SK-N-SH (cell line): ENCODE measurements around the gene COL26A1.
"Not testable (repeated sequence)": the region's sequence is repeated elsewhere in the genome, so short reads cannot be mapped to it uniquely, and the experiment has no call there.

Experiments used
- CTCF ChIP-seq: fragments of 200-600 bp; sonication (generic); IDR thresholded peaks from 2 replicates; pipeline ENCODE4 v1.6.1; 2017; ENCODE audit warnings: antibody characterized with exemption, mild to moderate bottlenecking, moderate library complexity
- ELF1 ChIP-seq: IDR thresholded peaks from 2 replicates; pipeline ENCODE4 v1.4.0; 2012
- EP300 ChIP-seq, 2 experiments: IDR thresholded peaks; 2 replicates each; pipeline versions ENCODE4 v1.4.0 to v1.6.1; 2012; ENCODE audit warnings: borderline replicate concordance in 1 of 2, low read depth in 1 of 2, low read length in 1 of 2
- EZH2phosphoT487 ChIP-seq: fragments of 200-600 bp; sonication (generic); IDR thresholded peaks from 2 replicates; pipeline ENCODE4 v1.6.1; 2017; ENCODE audit warnings: low read depth, mixed run types, mild to moderate bottlenecking, antibody characterized with exemption, moderate library complexity, borderline replicate concordance
- IRF3 ChIP-seq: fragments of 150-350 bp; IDR thresholded peaks from 2 replicates; pipeline ENCODE4 v1.6.1; 2016; ENCODE audit warnings: mild to moderate bottlenecking, low read depth, low read length
- JUND ChIP-seq: IDR thresholded peaks from 2 replicates; pipeline ENCODE4 v1.4.0; 2012
- MAX ChIP-seq: IDR thresholded peaks from 2 replicates; pipeline ENCODE4 v1.4.0; 2012; ENCODE audit warnings: low read depth
- POLR2AphosphoS5 ChIP-seq: IDR thresholded peaks from 2 replicates; pipeline ENCODE4 v1.6.1; 2012; ENCODE audit warnings: low read depth, low read length
- RAD21 ChIP-seq: IDR thresholded peaks from 2 replicates; pipeline ENCODE4 v1.6.1; 2012; ENCODE audit warnings: mild to moderate bottlenecking, low read length
- REST ChIP-seq: IDR thresholded peaks from 2 replicates; pipeline ENCODE4 v1.6.1; 2012; ENCODE audit warnings: mild to moderate bottlenecking, low read depth, low read length, moderate library complexity
- RFX5 ChIP-seq: IDR thresholded peaks from 2 replicates; pipeline ENCODE4 v1.6.1; 2012; ENCODE audit warnings: mild to moderate bottlenecking, improper control_type of control experiment, low read length
- TAF1 ChIP-seq: IDR thresholded peaks from 2 replicates; pipeline ENCODE4 v1.6.1; 2012; ENCODE audit warnings: low read depth, mild to moderate bottlenecking, low read length, moderate library complexity, borderline replicate concordance
- TEAD4 ChIP-seq: IDR thresholded peaks from 2 replicates; pipeline ENCODE4 v1.4.0; 2012; ENCODE audit warnings: mild to moderate bottlenecking, borderline replicate concordance; ENCODE audit not compliant: insufficient read depth
- USF2 ChIP-seq: fragments of 150-350 bp; IDR thresholded peaks from 2 replicates; pipeline ENCODE4 v1.6.1; 2017; ENCODE audit warnings: antibody characterized with exemption, low read length, low read depth, borderline replicate concordance

GRCh38 chr7:101434155-101434554 lies 71.5 kb downstream of the COL26A1 start:
- not testable (repeated sequence) for TF ChIP-seq CTCF; POLR2AphosphoS5; MAX; ELF1; EZH2phosphoT487; JUND; RAD21; REST; RFX5; USF2; TAF1; EP300 (IDR thresholded peaks at IDR 0.05; ENCODE audit: borderline replicate concordance in 1 of 2, low read depth in 1 of 2, low read length in 1 of 2); TEAD4; IRF3
